HepG2 (cell line): ENCODE results near the gene TRAP1. TPM values are rescaled to one million over a fixed set of nuclear protein-coding genes. Genes with fewer than 3 reads are reported as not detected.

Experiments used
- BRD4 ChIP-seq: sonication (generic); formaldehyde crosslinking; IDR thresholded peaks from 2 replicates; pipeline ENCODE4 v1.4.0; 2020; ENCODE audit warnings: missing genetic modification reagents
- GABPB1 ChIP-seq: IDR thresholded peaks from 2 replicates; pipeline ENCODE4 v1.6.1; 2016; ENCODE audit warnings: mild to moderate bottlenecking, missing genetic modification reagents, moderate library complexity, missing compliant biosample characterization
- NR2F1 ChIP-seq, 2 experiments: fragments of 450-650 bp in 1 of 2; formaldehyde crosslinking in 1 of 2; IDR thresholded peaks; 2 replicates each; pipeline versions ENCODE4 v1.5.0 to v1.6.1; 2016 to 2020; ENCODE audit warnings: mild to moderate bottlenecking in 1 of 2, missing compliant biosample characterization in 1 of 2, missing genetic modification reagents in 1 of 2, moderate library complexity in 1 of 2
- SALL1 ChIP-seq: sonication (generic); formaldehyde crosslinking; IDR thresholded peaks from 2 replicates; pipeline ENCODE4 v1.8.0; 2022; ENCODE audit warnings: mild to moderate bottlenecking, missing genetic modification reagents
- SRY ChIP-seq: sonication (generic); formaldehyde crosslinking; IDR thresholded peaks from 2 replicates; pipeline ENCODE4 v1.8.0; 2022; ENCODE audit warnings: mild to moderate bottlenecking, missing genetic modification reagents
- THAP8 ChIP-seq: sonication (generic); formaldehyde crosslinking; IDR thresholded peaks from 2 replicates; pipeline ENCODE4 v1.5.1; 2020; ENCODE audit warnings: missing genetic modification reagents, mild to moderate bottlenecking, borderline replicate concordance
- U2AF1 ChIP-seq: fragments of 200-400 bp; formaldehyde crosslinking; optimal IDR thresholded peaks from 2 replicates; pipeline ENCODE3; 2017; ENCODE audit warnings: mild to moderate bottlenecking, low read depth, low read length
- ZC3H13 ChIP-seq: sonication (generic); formaldehyde crosslinking; IDR thresholded peaks from 2 replicates; pipeline ENCODE4 v1.8.1; 2023; ENCODE audit warnings: mild to moderate bottlenecking, missing genetic modification reagents, moderate library complexity
- ZNF407 ChIP-seq: sonication (generic); formaldehyde crosslinking; IDR thresholded peaks from one replicate; pipeline ENCODE4 v1.5.1; 2020; ENCODE audit warnings: mild to moderate bottlenecking, missing genetic modification reagents; ENCODE audit errors: not compliant biosample characterization
- polyA plus RNA-seq, 8 experiments: library from polyadenylated mRNA; depleted of rRNA in 3 of 8; stranded (reverse) in 7 of 8; unstranded in 1 of 8; fragments of >200 nt; fragmentation: Illumina TruSeq in 4 of 8; extraction: Trizol in 4 of 8; gene quantifications; 2 replicates each; pipeline versions ENCODE4 v1.2.1 to v1.2.3, GENCODE V29; 2011 to 2016; ENCODE audit warnings: low read depth in 4 of 8, missing spikeins in 1 of 8, mixed read lengths in 1 of 8; ENCODE audit not compliant: insufficient read depth in 1 of 8
- total RNA-seq, 5 experiments: library from RNA; depleted of rRNA; stranded (reverse); fragments of >200 nt; fragmentation: Illumina TruSeq; extraction: Trizol; gene quantifications; 2 replicates each; pipeline ENCODE4 v1.2.3, GENCODE V29; 2016; ENCODE audit warnings: low read depth in 1 of 5
- TF ChIP-seq, protein P1 (sequence below): sonication (generic); formaldehyde crosslinking; IDR thresholded peaks from 2 replicates; pipeline ENCODE4 v1.5.1; 2020; ENCODE audit warnings: mild to moderate bottlenecking, missing genetic modification reagents, borderline replicate concordance

The TRAP1 gene
- total and polyA plus RNA-seq, 2 of the 13 experiments (the other 11 are each of a cell fraction or from before 2014, with no cell fraction given): 127 to 240 TPM

DNA sequence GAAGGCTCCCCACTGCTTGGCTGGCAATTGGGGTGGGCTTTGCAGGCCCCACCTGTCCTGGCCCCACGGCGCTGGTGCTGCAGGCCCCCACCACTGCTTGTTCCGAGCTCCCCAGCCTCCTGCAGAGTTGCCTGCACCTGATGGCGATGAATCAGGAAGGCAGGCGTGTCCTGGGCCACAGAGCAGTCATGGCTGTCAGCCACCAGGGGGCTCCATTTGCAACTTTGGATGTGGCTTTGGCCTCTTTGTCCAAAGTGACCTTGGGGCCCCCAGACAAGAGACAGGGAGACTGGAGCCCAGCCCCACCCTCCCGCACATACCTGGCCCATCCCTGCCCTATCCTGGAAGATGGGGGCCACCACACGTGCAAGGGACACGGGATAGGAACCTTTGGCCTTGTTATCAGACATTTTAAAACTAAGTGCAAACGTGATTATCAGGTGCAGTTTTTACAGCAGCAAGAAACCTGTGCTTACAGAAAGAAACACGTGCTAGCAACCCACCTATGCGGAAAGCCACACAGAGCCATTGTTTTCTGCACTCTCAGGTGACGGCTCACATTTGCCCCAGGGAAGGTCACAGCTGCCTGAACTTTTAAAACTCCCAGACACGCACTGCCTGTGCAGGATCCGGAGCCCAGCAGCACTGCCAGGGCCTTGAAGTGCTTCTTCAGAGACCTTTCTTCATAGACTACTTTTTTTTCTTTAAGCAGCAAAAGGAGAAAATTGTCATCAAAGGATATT, 62.9 kb downstream of the TRAP1 start, which contains the start of gene DNASE1 (continued):
- TF ChIP-seq ZNF407: no peak
- TF ChIP-seq BRD4: no peak
- TF ChIP-seq ZC3H13 (CRISPR knock-in tag): peak; percentile 68; the same call in 1 of the 2 replicates
- no peak for TF ChIP-seq U2AF1
- no peak for TF ChIP-seq SRY (CRISPR knock-in tag)
- no peak for TF ChIP-seq THAP8 (CRISPR knock-in tag)
- TF ChIP-seq NR2F1 (CRISPR knock-in tag; IDR thresholded peaks at IDR 0.05): peak in 1 of 2 experiments; percentile 68; a peak in 2 of 4 replicates
- no peak; the same call in 1 of the 2 replicates for TF ChIP-seq GABPB1 (CRISPR knock-in tag)
- TF ChIP-seq SALL1 (CRISPR knock-in tag): no peak; the same call in 1 of the 2 replicates
- TF ChIP-seq, protein P1, sequence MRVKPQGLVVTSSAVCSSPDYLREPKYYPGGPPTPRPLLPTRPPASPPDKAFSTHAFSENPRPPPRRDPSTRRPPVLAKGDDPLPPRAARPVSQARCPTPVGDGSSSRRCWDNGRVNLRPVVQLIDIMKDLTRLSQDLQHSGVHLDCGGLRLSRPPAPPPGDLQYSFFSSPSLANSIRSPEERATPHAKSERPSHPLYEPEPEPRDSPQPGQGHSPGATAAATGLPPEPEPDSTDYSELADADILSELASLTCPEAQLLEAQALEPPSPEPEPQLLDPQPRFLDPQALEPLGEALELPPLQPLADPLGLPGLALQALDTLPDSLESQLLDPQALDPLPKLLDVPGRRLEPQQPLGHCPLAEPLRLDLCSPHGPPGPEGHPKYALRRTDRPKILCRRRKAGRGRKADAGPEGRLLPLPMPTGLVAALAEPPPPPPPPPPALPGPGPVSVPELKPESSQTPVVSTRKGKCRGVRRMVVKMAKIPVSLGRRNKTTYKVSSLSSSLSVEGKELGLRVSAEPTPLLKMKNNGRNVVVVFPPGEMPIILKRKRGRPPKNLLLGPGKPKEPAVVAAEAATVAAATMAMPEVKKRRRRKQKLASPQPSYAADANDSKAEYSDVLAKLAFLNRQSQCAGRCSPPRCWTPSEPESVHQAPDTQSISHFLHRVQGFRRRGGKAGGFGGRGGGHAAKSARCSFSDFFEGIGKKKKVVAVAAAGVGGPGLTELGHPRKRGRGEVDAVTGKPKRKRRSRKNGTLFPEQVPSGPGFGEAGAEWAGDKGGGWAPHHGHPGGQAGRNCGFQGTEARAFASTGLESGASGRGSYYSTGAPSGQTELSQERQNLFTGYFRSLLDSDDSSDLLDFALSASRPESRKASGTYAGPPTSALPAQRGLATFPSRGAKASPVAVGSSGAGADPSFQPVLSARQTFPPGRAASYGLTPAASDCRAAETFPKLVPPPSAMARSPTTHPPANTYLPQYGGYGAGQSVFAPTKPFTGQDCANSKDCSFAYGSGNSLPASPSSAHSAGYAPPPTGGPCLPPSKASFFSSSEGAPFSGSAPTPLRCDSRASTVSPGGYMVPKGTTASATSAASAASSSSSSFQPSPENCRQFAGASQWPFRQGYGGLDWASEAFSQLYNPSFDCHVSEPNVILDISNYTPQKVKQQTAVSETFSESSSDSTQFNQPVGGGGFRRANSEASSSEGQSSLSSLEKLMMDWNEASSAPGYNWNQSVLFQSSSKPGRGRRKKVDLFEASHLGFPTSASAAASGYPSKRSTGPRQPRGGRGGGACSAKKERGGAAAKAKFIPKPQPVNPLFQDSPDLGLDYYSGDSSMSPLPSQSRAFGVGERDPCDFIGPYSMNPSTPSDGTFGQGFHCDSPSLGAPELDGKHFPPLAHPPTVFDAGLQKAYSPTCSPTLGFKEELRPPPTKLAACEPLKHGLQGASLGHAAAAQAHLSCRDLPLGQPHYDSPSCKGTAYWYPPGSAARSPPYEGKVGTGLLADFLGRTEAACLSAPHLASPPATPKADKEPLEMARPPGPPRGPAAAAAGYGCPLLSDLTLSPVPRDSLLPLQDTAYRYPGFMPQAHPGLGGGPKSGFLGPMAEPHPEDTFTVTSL (CRISPR knock-in tag): no peak
